ENCODE data around the gene DUOXA1.

The DUOXA1 gene, protein sequence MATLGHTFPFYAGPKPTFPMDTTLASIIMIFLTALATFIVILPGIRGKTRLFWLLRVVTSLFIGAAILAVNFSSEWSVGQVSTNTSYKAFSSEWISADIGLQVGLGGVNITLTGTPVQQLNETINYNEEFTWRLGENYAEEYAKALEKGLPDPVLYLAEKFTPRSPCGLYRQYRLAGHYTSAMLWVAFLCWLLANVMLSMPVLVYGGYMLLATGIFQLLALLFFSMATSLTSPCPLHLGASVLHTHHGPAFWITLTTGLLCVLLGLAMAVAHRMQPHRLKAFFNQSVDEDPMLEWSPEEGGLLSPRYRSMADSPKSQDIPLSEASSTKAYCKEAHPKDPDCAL

DNA sequence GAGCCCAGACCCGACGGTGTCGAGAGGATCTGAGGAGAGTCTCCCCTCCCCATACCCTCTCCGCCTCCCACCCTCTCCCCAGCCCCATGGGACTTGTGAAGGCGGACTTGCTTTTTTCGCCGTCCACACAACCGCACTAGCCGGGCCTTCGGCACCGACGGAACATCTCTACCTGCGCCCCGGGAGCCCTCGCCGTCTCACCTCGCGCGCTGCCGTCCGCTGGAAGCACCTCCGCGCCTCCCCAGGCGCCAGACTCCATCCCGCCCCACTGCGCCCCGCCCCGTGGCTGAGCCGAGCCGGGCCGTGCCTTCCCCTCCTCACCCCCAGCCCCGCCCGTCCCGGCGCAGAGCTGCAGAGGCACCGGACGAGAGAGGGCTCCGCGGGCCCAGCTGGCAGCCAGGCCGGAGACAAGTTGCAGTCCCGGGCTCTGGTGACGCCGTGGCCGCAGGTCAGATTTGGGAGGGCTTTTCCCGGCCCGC lies at the start of gene DUOXA1, which contains the start of gene DUOX1:
TSS of gene DUOXA1 (minus strand) at position 229 of the 479 bp plus-strand sequence. CDS start 6,865 bp downstream, outside the sequence.
TSS of gene DUOX1 (plus strand) at position 344 of the 479 bp plus-strand sequence. CDS start 1,973 bp downstream, outside the sequence.
- no peak for DNase-seq

DNA sequence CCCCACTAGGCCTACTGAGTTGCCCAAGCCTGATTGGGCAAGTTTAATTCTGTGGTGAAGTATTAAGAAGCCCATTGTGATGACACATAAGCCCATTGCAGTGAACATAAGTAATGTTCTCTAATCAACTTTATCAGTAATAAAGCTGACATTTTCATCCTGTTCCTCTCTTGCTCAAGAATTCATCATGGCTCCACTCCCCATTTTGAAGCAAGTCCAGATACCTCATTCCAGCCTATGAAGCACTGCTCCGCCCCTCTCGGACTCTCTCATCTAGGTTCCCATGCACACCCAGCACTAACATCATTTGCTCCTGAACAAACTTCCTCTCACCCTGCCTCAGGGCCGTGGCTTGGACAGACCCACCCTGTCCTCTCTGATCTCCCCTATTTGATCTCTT lies 47.6 kb upstream of the DUOXA1 start:
- no peak for DNase-seq

DNA sequence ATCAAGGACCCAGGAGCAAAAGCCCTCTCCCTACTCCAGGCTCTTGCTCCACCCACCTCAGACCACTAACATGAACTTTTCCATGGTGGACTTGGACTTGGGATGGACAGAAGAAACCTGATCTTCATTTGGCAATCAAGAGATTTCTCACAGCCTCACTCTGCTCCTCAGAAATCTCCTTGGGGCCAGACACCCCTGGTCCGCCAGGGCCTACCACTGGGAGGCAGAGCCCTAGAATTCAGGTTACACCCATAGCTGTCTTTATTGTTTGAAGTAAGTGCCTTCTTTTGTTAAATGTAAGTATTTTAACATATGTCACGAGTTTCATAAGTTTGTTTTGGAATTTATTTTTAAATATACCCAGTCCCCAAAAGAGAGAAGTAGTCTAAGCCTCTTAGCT lies 44.9 kb upstream of the DUOXA1 start:
- no peak for DNase-seq

DNA sequence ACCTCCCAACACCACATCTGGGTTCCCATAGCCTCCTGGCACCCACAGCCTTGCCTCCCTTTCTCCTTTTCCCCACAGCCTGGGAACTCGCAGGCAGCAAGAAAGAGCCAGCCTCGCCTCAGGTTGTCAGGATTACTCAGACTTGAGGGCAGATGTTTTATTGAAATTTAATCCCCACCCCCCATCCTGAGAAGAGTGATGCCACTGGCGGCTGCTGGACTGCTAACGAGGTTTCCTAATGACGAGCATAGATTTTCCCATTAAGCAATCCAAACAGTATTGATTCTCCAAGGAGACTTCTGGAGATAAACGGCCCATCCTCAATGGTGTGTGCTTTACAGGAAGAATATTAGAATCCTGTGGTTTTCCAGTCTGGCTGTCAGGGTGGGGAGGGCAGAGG lies 44.4 kb upstream of the DUOXA1 start:
- DNase-seq = no peak

DNA sequence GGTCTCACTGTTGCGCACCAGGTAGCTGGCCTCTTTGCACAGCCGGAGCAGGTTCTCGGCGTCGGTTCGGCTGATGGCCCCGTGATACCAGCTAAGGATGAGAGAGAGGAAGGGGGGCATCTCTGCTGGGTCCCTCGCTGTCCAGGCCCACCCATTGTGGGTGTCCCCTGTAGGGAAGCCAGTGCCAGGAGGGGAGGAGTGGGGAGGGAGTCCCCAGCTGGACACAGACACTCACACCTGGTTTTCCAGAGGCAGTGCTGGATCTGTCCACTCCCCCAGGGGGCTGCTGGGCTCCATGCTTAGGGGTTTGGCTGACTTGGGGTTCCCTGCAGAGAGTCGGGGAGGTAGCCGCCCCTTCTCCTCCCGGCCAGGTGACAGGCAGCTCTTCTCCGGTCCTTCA lies 42.2 kb upstream of the DUOXA1 start:
- DNase-seq = no peak

DNA sequence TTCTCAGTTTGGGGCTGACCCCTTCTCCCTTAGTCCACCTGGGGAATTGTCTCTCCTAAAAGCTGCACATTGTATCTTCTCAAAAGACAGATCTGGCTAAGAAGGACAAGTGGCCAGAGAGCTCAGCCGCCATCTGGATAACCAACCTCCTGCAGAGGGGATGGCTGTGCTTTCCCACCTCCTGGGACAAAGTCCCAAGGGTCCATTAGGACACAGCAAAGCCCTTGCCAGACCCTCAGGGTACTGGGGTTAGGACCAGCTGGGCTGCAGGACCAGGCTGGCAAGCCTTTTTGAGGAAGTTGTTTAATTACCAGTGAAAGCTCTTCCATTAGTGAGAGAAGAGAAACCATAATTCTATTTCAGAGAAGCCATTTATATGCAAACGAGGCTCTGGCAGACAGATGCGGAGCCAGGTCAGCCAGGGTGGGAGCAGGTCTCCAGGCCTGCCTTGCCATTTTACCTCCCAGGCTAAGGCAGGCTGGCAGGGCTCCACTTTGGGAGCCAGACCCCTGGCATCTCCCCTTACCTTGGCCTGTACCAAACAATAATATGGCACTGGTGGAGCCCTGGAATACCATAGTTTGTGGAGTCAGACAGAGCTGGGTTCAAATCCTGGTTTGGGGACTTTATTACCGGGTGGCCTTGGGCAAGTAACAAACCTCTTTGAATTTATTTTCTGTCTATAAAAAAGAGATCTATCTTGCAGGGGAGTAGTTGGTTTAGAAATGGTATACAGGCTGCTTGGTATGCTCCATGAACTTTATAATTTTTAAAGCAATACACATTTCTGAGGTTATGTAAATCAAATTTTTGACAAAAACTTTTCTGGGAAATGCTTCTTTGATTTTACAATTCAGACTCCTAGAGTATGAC lies 40.2 kb upstream of the DUOXA1 start:
- peak in 2 of 3 experiments; percentile 3 to 40 for DNase-seq

DNA sequence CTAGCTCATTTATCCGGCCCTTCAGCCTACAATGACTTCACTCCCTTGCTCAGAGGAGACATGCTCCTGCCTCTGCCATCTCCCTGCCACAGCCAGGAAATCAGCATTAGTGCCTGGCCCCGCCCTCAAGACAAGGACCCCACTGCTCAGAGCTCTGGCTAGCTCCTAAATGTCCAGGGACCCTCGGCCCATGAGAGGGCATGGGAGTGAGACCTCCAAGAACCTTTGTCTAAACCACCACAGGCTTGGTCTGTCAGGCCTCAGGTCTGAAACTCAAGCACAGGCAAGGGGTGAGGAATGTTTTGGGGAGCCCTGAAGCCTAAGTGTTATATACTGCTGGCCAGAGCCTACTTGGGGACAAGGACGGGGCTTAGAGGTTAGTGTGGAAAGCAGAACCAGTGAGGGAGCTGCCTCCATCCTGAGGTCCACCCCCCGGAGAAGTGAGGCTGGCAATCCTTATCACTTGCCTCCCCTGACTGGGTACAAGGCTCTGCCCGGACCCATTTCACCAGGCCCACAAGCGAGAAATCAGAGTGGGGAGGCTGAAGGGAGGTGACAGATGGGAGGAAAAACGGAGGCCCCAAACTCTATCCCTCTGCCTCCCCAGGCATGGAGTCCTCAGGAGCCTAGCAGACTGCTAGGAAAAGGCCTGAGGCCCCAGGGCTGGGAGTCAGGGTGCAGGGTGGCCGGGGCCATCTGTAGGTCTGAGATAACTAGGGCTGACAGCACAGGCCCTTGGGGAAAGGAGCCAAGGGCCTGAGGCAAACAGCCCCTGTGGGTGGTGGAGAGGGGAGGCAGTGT lies 39.3 kb upstream of the DUOXA1 start:
- no peak for DNase-seq

DNA sequence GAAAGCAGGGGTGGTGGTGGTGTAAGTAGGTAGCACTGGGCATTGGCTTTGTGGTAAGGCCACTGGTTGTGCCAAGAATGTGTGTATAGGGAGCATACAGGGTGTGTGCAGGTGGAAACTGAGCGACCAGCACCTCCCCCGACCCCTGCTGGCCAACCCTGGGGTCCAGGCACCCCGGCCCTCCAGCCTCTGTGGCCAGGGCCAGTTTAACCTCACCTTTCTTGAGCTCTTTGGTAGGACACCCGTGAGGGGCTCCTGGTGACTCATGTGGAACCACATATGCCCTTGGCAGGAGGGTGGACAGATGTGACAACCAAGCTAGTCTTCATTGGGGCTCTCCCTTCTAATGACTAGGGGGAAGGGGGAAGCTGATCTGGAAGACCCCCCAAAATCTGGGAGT lies 38.6 kb upstream of the DUOXA1 start:
- no peak for DNase-seq

DNA sequence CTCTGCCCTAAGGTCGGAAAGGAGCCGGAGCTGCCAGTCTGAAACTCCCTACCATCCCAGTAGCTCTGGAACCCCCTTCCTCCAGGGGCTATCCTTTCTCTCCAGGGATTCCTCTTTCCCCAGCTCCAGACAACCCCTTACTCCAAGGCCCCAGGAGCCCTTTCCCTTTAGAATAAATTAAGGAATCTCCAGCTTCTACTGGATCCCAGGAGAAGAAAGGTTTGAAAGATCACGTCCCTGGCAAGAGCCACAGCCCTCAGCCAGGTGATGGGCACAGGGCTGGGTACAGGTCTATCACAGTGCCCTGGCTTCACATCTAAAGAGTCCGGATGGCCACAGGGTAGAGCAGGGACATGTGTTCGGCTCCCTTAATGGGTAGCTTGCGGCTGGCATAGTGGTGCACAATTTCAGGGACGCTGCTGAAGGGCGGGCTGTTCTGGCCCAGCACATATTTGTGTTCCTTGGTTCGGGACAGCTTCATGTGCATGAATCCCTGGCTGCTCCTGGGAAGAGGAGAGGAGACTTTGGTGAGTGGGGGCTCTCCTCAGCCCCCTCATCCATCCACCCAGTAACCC lies 38.0 kb upstream of the DUOXA1 start:
- no peak for DNase-seq

DNA sequence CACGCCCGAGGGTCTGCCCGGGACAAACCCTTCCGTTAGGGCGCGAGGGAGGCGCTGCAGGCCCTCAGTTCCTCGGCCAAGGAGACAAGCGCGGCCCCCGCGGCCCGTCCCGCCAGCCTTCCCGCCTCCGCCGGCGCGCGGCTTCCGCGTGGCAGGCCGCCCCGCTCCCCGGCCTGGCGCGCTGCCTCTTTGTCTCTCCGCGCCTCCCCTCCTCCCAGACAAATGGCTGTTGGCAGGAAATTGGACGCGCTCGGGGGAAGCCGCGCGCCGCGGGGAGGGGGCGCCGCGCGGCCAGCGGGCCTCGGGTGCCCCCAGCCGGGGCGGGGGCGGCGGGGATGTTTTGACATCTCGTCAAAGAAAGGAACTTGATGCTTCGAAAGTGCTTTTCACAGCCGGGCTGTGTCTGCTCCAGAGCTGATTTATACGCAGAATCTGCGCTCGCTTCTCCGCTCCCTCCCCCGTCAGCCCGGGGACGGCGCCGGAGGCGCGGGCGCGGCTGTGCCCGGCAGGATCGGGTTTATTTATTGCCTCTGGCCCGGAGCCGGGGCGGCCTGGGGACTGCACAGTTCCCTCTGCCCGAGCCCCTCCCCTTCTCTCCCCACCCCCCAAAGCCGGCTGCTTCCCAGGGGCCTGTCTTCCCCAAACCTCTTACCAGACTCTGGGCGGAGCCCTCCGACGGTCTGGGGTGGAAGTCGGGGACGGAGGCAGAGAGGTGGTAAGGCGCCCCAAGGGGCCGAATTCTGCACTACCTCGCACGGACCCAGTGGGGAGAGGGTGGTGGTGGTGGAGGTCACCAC lies 37.4 kb upstream of the DUOXA1 start:
- DNase-seq = peak; percentile 48 to 86 (median 85)

DNA sequence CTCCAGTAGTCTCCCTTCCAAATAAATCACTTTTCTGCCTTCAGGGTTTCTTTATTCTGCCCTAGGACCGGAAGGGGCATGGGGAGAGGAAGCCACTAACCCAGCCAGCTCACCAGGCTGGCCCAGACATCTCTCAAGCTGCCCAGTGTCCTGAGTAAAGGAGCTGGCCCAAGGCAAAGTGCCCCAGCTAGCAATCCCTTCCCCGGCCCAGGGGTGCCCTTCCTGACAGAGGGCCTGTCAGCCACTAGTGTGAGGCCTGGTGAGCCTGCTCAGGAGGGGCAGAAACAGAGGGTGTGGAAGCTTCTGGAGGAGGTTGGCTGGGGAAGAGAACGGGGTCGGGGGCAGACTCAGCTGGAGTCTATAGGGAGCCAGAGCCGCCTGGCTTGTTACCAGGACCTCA lies 35.9 kb upstream of the DUOXA1 start:
- no peak for DNase-seq

DNA sequence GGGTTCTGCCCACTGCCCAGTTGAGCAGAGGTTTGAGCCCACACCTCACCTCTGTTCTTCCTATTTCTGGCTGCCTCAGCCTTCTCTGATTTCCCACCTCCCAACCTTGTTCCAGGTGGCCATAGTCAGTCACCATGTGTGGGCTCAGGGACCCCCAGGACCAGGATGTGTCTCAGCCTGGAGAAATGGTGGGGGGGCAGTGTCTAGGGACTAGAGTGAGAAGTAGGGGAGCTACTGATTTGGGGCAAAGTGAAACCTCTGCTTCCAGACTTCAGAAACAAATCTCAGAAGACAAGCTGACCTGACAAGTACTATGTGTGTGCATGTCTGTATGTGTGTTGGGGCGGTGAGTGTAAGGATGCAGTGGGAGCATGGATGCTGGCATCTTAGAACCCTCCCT lies 35.2 kb upstream of the DUOXA1 start:
- DNase-seq = no peak

DNA sequence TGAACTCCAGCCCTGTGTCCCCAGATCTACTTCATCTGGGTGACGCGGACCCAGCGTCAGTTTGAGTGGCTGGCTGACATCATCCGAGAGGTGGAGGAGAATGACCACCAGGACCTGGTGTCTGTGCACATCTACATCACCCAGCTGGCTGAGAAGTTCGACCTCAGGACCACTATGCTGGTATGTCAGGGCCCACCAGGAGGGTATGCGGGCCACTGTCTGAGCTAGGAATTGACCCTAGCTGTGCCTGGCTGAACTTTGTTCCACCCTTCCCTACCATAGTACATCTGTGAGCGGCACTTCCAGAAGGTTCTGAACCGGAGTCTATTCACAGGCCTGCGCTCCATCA lies 33.8 kb upstream of the DUOXA1 start:
- DNase-seq = no peak

DNA sequence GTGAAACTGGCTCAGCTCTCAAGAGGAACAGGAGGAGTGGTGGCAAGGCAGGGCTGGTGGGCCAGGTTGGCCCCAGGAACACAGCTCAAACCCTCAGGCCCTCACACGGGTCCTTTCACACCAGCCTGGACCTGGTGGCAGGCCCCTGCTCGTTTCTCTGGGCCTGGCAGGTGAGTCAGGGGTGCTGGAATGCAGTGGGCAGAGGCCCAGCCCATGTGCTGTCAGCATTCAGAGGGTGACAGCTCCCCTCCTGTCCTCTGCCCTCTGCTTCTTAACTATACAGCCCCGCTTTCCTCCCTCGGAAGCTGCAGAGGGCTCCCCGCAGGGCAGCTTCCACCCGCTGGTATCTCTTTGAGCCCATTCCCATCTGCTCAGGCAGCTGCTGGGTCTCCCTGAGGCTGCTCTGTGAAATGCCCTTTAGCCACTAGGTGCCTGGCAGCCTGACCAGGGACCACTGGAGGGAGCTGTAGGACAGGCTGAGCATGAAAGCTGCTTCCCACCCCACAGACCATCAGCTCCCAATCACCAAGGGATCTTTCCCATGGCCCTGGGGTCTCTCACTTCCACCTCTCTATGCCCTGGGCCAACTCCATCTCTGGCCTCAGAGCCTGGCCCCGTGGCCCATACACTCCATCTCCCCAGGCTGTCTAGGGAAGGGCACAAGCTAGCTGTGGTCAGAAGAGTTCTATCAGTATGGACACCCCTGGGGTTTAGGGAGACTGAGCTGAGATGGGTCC lies 33.3 kb upstream of the DUOXA1 start:
- peak; percentile 54 to 76 (median 54) for DNase-seq

DNA sequence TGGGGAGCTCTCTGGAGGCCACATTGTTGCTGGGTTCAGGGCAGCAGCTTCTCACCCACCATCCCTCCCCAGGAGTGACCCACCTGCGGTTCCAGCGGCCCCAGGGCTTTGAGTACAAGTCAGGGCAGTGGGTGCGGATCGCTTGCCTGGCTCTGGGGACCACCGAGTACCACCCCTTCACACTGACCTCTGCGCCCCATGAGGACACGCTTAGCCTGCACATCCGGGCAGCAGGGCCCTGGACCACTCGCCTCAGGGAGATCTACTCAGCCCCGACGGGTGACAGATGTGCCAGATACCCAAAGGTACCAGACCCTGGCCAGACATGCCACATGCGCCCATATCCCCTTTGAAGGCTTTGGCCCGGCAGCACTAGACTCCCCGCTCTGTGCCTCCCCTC lies 32.0 kb upstream of the DUOXA1 start:
- DNase-seq = no peak

DNA sequence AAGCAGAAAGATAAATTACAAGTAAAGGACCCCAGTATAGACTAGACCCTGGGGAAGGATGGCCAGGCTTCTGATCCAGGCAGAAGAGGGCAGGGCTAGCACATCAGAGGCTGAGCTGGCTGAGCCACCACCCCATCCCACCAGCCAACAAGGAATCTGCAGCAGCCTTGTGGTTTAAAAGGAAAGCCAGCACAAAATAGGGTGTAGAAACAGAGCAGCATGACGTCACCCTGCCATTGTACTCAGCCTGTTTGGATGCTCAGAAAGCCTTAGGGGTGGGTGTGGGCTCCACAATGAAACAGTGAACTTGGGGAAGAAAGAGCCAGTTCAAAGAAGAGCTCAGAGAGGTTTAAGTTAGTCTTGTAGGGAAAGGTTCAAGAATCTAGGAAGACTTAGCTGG lies 28.3 kb upstream of the DUOXA1 start:
- DNase-seq = no peak

DNA sequence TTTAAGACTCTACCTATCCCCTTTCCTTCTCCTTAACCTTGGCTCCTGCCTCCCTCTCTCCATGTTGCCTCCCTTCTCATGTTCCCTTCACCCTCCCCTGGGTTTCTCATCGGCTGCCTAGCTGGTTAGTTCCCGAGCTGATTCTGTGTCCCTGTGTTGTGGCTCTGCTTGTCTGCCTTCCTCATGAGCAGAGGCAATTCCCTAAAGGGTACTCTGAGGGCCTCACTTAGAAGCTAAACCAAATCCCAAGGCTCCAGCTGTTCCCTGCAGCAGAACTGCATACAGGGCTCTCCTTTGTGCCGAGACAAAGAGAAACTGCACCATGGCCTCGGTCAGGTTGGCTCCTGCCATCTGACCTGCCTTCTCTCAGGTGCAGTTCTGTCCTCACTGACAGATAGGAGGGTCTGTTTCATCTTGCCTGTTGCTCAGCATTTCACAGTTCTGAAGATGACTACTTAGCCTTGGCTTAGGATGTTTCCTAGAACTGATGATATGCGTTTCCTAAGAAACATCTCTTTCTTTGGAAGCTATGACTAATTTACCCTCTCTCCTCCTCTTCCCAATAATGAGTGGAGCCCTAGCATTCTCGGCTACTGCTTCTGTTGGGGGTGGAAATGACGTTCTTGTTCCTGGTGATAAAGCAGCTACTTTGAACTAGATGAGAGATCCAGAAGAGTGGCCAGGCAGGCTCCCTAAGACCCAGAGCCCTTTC lies 27.2 kb upstream of the DUOXA1 start:
- peak in 1 of 3 experiments; percentile 5 for DNase-seq

DNA sequence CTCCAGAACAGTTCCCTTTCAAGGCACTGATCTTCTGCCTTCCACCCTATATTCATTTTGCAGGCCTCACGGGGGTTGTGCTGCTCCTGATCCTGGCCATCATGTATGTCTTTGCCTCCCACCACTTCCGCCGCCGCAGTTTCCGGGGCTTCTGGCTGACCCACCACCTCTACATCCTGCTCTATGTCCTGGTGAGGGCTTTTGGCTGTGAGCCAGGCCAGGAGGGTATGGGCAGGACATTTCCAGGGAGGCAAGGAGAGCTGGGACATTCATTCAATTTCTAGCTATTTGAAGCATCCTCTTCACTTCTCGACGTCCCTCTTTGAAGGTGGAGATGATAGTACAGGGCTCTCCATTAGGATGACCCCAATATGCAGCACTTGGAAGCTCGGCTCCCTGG lies 26.1 kb upstream of the DUOXA1 start:
- DNase-seq = no peak

DNA sequence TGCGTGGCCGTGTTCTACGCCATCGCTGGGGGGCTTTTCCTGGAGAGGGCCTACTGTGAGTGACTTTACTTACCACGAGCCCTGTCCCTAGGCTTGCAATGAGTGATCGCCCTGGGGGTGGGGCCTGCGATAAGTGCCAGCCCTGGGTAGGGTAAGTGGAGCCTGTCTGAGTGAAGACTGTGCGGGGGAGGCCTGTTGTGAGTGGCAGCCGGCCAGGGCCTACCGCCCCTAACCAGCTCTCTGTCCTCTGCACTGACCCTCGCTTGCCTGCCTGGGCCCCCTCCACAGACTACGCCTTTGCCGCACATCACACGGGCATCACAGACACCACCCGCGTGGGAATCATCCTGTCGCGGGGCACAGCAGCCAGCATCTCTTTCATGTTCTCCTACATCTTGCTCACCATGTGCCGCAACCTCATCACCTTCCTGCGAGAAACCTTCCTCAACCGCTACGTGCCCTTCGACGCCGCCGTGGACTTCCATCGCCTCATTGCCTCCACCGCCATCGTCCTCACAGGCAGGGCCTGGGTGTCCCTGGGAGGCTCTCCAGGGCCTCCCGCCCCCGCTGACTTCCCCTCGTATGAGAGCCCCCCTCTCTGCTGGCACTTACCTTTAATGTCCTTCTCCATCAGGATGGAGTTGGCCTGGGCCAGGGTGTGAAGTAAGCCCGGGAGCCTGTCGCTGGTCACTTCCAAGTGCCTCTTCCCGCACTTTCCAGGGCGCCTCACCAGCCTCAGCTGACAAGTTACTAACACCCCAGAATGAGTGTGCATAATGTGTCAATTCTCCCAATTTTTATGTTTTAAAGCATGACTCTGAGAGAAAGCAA lies 22.5 kb upstream of the DUOXA1 start:
- DNase-seq = no peak

DNA sequence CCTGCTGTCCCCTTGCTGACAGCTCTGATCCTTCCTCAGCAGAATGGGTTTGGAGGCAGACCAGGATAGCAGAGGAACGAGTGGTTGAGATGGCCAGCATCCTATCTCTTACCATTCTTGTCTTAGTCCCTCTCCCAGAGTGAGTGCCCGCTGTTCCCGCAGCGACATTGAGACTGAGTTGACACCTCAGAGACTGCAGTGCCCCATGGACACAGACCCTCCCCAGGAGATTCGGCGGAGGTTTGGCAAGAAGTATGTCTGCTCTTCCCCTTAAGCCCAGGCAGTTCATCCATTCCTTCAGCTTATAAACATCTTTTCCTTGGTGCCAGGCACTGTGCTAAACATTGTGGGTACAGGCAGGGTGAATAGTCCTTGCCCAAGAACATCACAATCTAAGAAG lies 21.3 kb upstream of the DUOXA1 start:
- no peak for DNase-seq
